CD4-positive, alpha-beta memory T cell (primary cell): Measurements from ENCODE around the gene CACHD1. TPM values are rescaled to one million over a fixed set of nuclear protein-coding genes. Genes with fewer than 3 reads are reported as not detected.

Experiments
- CTCF ChIA-PET: fragments of 350-600 bp; sonication (Branson Sonifier 250); formaldehyde crosslinking; loops from one replicate; lab custom pipeline; 2021; ENCODE audit warnings: inconsistent platforms; ENCODE audit not compliant: partially characterized antibody; lab: Charles Lee
- POLR2A ChIA-PET: fragments of 350-600 bp; sonication (Branson Sonifier 250); formaldehyde crosslinking; loops from one replicate; lab custom pipeline; 2021; ENCODE audit not compliant: partially characterized antibody; lab: Charles Lee
- DNase-seq, 5 donors: peaks; one replicate each; pipeline versions ENCODE4 v3.0.0 to v3.0.0-alpha.2; 2020 to 2022; ENCODE audit warnings: mixed read lengths in 1 of 5
- H3K27ac ChIP-seq: one replicate; pipeline ENCODE4 v1.7.0; 2013; ENCODE audit warnings: low read depth, low read length
- H3K27me3 ChIP-seq: 2 replicates; pipeline ENCODE4 v1.7.0; 2013; ENCODE audit warnings: mild to moderate bottlenecking, low read length, moderate library complexity; ENCODE audit not compliant: insufficient read depth
- H3K36me3 ChIP-seq: 2 replicates; pipeline ENCODE4 v1.7.0; 2013; ENCODE audit warnings: mild to moderate bottlenecking, low read length, moderate library complexity; ENCODE audit not compliant: insufficient read depth
- H3K4me1 ChIP-seq: 2 replicates; pipeline ENCODE4 v1.7.0; 2013; ENCODE audit warnings: mild to moderate bottlenecking, low read length, moderate library complexity; ENCODE audit not compliant: insufficient read depth
- H3K4me3 ChIP-seq, 2 donors: one replicate each; pipeline ENCODE4 v1.7.0; 2013; ENCODE audit warnings: low read length in 2 of 2, mild to moderate bottlenecking in 1 of 2
- H3K9me3 ChIP-seq, 2 donors: one replicate each; pipeline ENCODE4 v1.7.0; 2013; ENCODE audit warnings: low read length in 2 of 2, control low read depth in 1 of 2; ENCODE audit not compliant: control insufficient read depth in 1 of 2
- H3K27ac Mint-ChIP-seq, 7 donors: one replicate each; pipeline ENCODE4 v1.8.0; 2020 to 2021; ENCODE audit warnings: mixed read lengths in 7 of 7, mild to moderate bottlenecking in 6 of 7, inconsistent platforms in 3 of 7, moderate library complexity in 3 of 7
- H3K27me3 Mint-ChIP-seq, 2 donors: one replicate each; pipeline ENCODE4 v1.8.0; 2020 to 2021; ENCODE audit warnings: mixed read lengths in 2 of 2
- H3K36me3 Mint-ChIP-seq, 2 donors: one replicate each; pipeline ENCODE4 v1.8.0; 2020 to 2021; ENCODE audit warnings: mixed read lengths in 2 of 2, inconsistent platforms in 1 of 2, mild to moderate bottlenecking in 1 of 2
- H3K4me1 Mint-ChIP-seq, 4 donors: one replicate each; pipeline ENCODE4 v1.8.0; 2020 to 2021; ENCODE audit warnings: mixed read lengths in 4 of 4, mild to moderate bottlenecking in 1 of 4
- H3K4me3 Mint-ChIP-seq, 8 donors: one replicate each; pipeline ENCODE4 v1.8.0; 2020 to 2021; ENCODE audit warnings: mixed read lengths in 8 of 8, mild to moderate bottlenecking in 7 of 8, moderate library complexity in 6 of 8, inconsistent platforms in 3 of 8
- H3K9me3 Mint-ChIP-seq, 8 donors: one replicate each; pipeline ENCODE4 v1.8.0; 2020 to 2021; ENCODE audit warnings: mixed read lengths in 8 of 8, mild to moderate bottlenecking in 5 of 8, inconsistent platforms in 3 of 8, moderate library complexity in 1 of 8
- intact Hi-C: fragments of 100-400 bp; cut with micrococcal nuclease; formaldehyde crosslinking; loops from one replicate; pipeline ENCODE4 v1.15.1; 2023
- polyA plus RNA-seq, 2 donors: library from polyadenylated mRNA; unstranded; fragments of 300-500 nt; fragmentation: Illumina TruSeq; gene quantifications; one replicate each; pipeline ENCODE4 v1.2.3, GENCODE V29; 2021
- total RNA-seq, 2 experiments: library from RNA; stranded (reverse); gene quantifications; one replicate each; pipeline ENCODE4 v1.2.3, GENCODE V29; 2021

Gene CACHD1
- total and polyA plus RNA-seq, 4 experiments from 2014 or later, result 0.11 to 0.17 TPM; not detected in 2

DNA sequence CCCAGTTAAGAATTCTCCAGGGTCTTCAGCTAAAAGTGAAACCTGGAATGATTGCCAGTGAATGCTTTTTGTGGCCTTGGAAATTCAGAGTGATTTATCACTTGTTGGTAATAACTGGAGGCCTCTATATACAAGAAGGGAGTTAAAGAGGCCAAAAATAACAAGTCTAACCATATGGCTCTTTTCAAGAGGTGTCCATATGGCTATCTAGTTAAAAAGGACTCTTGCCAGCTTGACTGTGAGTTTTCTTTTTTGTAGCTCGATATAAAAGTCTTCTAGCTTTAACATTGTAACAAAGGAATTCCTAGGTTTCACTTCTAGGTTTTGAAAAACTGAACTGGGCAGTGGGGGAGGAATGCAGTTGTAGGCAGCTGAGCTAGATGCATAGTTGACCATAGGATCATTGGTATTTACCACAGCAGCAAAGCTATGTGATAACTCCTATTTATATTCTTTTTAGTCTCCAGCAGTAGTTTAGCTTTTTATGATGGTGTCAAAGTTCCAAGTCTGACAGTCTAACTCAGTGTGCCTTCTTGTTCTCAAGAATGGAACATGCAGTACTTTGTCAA, 44.4 kb downstream of the CACHD1 start:
- CTCF ChIA-PET, result interaction anchor here (1.4 kb wide), 1 partner anchor 15 kb away, joined by 3 read pairs; no protein-coding TSS in a partner anchor
- no peak overlapping the region for H3K4me3 Mint-ChIP-seq

DNA sequence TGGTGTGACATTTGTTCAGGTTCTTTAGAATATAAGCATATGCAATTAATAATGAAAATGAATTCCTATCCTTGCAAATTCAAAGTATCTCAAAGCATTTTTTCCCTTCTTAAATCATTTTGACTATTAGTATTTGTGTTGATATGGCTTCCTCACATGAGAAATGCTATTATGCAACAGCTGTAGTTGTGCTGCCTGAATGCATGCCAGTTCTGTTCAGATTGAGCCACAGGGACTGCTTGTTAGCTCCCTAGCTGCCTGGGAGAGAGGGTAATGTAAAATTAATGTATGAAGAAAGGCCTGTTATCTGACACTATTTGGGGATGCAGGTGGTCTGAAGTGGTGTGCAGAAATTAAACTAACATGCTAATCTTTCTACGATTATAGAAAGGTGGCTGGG, 45.5 kb downstream of the CACHD1 start:
- Mint-ChIP-seq H3K9me3 (no peaks in the 10 kb centered on the region), H3K36me3 (no peaks in the 10 kb centered on the region), H3K27ac (no peak overlapping the region), H3K4me1 (no peaks in the 10 kb centered on the region), H3K27me3 (peaks cover 0 to 2% of the 10 kb centered on the region in 2 donors), H3K4me3 (no peak overlapping the region)
- POLR2A ChIA-PET, result no interaction called here
- Histone ChIP-seq H3K4me1 (no peaks in the 10 kb centered on the region), H3K9me3 (no peaks in the 10 kb centered on the region), H3K36me3 (no peaks in the 10 kb centered on the region), H3K27ac (no peak overlapping the region), H3K4me3 (no peak overlapping the region), H3K27me3 (no peaks in the 10 kb centered on the region)
- DNase-seq, result no peak
- intact Hi-C loops, result no loop called here
- CTCF ChIA-PET, result no interaction called here

More for the DNA sequence above, 44.4 kb downstream of the CACHD1 start:
- H3K4me1 ChIP-seq, result no peaks in the 10 kb centered on the region
- POLR2A ChIA-PET, result no interaction called here
- no peaks in the 10 kb centered on the region for H3K4me1 Mint-ChIP-seq
- no peaks in the 10 kb centered on the region for H3K9me3 Mint-ChIP-seq
- intact Hi-C loops, result no loop called here
- no peak overlapping the region for H3K4me3 ChIP-seq
- no peak overlapping the region for H3K27ac Mint-ChIP-seq
- peaks cover 0 to 2% of the 10 kb centered on the region in 2 donors for H3K27me3 Mint-ChIP-seq
- no peaks in the 10 kb centered on the region for H3K36me3 Mint-ChIP-seq
- no peak overlapping the region for H3K27ac ChIP-seq
- DNase-seq, result no peak
- H3K36me3 ChIP-seq, result no peaks in the 10 kb centered on the region
- H3K27me3 ChIP-seq, result no peaks in the 10 kb centered on the region
- H3K9me3 ChIP-seq, result no peaks in the 10 kb centered on the region

- intact Hi-C loops, result no loop called here
- no peaks in the 10 kb centered on the region for H3K36me3 ChIP-seq
- CTCF ChIA-PET, result no interaction called here
- no peak overlapping the region for H3K27ac ChIP-seq
- no peaks in the 10 kb centered on the region for H3K4me1 Mint-ChIP-seq
- POLR2A ChIA-PET, result no interaction called here
- H3K4me3 ChIP-seq, result no peak overlapping the region
- H3K27me3 Mint-ChIP-seq, result peaks cover 0 to 4% of the 10 kb centered on the region in 2 donors
- H3K36me3 Mint-ChIP-seq, result no peaks in the 10 kb centered on the region
- H3K27ac Mint-ChIP-seq, result no peak overlapping the region
- no peaks in the 10 kb centered on the region for H3K9me3 Mint-ChIP-seq
- H3K27me3 ChIP-seq, result no peaks in the 10 kb centered on the region
- no peak for DNase-seq
- H3K4me3 Mint-ChIP-seq, result no peak overlapping the region
- no peaks in the 10 kb centered on the region for H3K4me1 ChIP-seq
- no peaks in the 10 kb centered on the region for H3K9me3 ChIP-seq
Observed at GRCh38 chr1:64516301-64516700, 46.4 kb downstream of the CACHD1 start.

- H3K27me3 Mint-ChIP-seq, result peaks cover 0 to 4% of the 10 kb centered on the region in 2 donors
- no peaks in the 10 kb centered on the region for H3K4me1 Mint-ChIP-seq
- no peak overlapping the region for H3K4me3 ChIP-seq
- no peaks in the 10 kb centered on the region for H3K36me3 ChIP-seq
- H3K27ac Mint-ChIP-seq, result no peak overlapping the region
- H3K36me3 Mint-ChIP-seq, result no peaks in the 10 kb centered on the region
- no peaks in the 10 kb centered on the region for H3K27me3 ChIP-seq
- no peak overlapping the region for H3K4me3 Mint-ChIP-seq
- no peak for DNase-seq
- POLR2A ChIA-PET, result no interaction called here
- no peaks in the 10 kb centered on the region for H3K9me3 Mint-ChIP-seq
- H3K4me1 ChIP-seq, result no peaks in the 10 kb centered on the region
- H3K27ac ChIP-seq, result no peak overlapping the region
- H3K9me3 ChIP-seq, result no peaks in the 10 kb centered on the region
- intact Hi-C loops, result no loop called here
- CTCF ChIA-PET, result no interaction called here
Observed at GRCh38 chr1:64516803-64517568, 47.1 kb downstream of the CACHD1 start.

- CTCF ChIA-PET, result no interaction called here
- no peaks in the 10 kb centered on the region for H3K9me3 Mint-ChIP-seq
- no peak for DNase-seq
Observed at GRCh38 chr1:64517640-64518039, 47.7 kb downstream of the CACHD1 start.

GRCh38 chr1:64518692-64519481, 49.0 kb downstream of the CACHD1 start:
- ChIA-PET CTCF (no interaction called here), POLR2A (no interaction called here)
- Mint-ChIP-seq H3K27ac (no peak overlapping the region), H3K27me3 (peaks cover 0 to 4% of the 10 kb centered on the region in 2 donors), H3K4me3 (no peak overlapping the region), H3K36me3 (no peaks in the 10 kb centered on the region), H3K9me3 (no peaks in the 10 kb centered on the region), H3K4me1 (no peaks in the 10 kb centered on the region)
- Histone ChIP-seq H3K4me3 (no peak overlapping the region), H3K9me3 (no peaks in the 10 kb centered on the region), H3K27ac (no peak overlapping the region), H3K4me1 (no peaks in the 10 kb centered on the region), H3K27me3 (no peaks in the 10 kb centered on the region), H3K36me3 (no peaks in the 10 kb centered on the region)
- intact Hi-C loops, result no loop called here
- DNase-seq, result no peak

More at GRCh38 chr1:64517640-64518039, 47.7 kb downstream of the CACHD1 start:
- Histone ChIP-seq H3K36me3 (no peaks in the 10 kb centered on the region), H3K27ac (no peak overlapping the region), H3K4me1 (no peaks in the 10 kb centered on the region), H3K9me3 (no peaks in the 10 kb centered on the region), H3K27me3 (no peaks in the 10 kb centered on the region), H3K4me3 (no peak overlapping the region)
- Mint-ChIP-seq H3K4me1 (no peaks in the 10 kb centered on the region), H3K4me3 (no peak overlapping the region), H3K27me3 (peaks cover 0 to 4% of the 10 kb centered on the region in 2 donors), H3K36me3 (no peaks in the 10 kb centered on the region), H3K27ac (no peak overlapping the region)
- POLR2A ChIA-PET, result interaction anchor here (0.6 kb wide), 1 partner anchor 105 kb away, joined by 4 read pairs; no protein-coding TSS in a partner anchor
- intact Hi-C loops, result no loop called here

DNA sequence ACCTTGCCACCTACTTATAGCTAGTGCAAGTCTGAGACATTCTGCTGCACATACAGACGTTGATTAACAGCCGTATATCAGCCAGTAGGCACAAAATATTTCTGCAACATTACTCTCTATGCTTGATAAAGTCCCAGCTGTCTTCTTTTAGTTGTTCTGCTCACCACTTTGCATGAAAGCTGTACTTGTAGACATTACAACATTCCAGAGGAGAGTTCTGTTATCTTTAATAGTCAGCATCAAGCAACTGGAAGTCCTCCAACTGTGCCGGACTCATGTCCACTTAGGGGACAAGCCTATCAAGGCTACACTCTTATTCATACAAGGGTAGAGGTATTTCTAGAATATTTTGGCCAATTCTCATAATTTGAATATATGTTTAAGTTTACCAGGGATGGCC, 50.0 kb downstream of the CACHD1 start:
- Histone ChIP-seq H3K36me3 (no peaks in the 10 kb centered on the region), H3K9me3 (no peaks in the 10 kb centered on the region), H3K4me3 (no peak overlapping the region), H3K27ac (no peak overlapping the region), H3K4me1 (no peaks in the 10 kb centered on the region), H3K27me3 (no peaks in the 10 kb centered on the region)
- Mint-ChIP-seq H3K4me3 (no peak overlapping the region), H3K4me1 (no peaks in the 10 kb centered on the region), H3K27me3 (peaks cover 2 to 4% of the 10 kb centered on the region in 2 donors), H3K36me3 (no peaks in the 10 kb centered on the region), H3K9me3 (no peaks in the 10 kb centered on the region), H3K27ac (no peak overlapping the region)
- intact Hi-C loops, result no loop called here
- CTCF ChIA-PET, result no interaction called here
- POLR2A ChIA-PET, result no interaction called here
- DNase-seq, result no peak
